ENCODE data around the gene PRLH. TPM values are rescaled to one million over a fixed set of nuclear protein-coding genes. Genes with fewer than 3 reads are reported as not detected.

The PRLH gene
- total RNA-seq, 1 donor from 2014 or later: not detected

DNA sequence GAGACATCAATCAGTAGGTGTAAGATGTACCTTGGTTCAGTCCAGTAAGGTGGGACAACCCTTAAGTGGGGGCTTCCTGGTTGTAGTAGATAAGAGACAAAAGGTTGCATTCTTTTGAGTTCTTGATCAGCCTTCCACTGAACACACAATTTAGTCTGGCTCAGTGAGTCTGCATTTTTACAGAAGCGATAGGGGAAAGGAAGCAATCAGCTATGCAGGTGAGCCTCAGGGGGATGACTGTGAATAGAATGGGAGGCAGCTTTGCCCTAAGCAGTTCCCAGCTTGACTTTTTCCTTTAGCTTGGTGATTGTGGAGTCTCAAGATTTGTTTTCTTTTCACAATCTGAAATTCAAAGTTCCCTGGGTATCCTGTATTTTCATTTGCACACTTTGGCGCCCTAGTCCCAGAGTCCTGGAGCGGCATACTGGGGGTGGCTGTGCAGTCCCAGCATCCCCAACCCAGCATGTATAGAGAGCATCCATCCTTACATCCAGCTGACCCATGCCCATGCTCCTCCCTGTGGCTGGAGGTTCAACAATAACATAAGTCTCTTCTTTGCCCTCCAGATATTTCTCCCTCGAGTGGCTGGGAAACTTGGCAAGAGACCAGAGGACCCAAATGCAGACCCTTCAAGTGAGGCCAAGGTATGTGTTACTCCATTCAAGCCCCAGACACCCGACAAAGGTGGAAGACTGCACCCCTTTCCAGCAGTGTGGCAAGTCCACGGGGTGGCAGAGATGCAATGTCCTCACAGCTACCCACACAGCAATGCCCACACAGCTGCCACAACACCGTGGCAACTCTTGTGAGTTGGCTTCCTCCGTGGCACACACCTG is 20.1 kb upstream of the PRLH start:
- FAIRE-seq (no peak), DNase-seq (ENCODE audit: low read depth) (no peak)
- Mint-ChIP-seq H3K4me1 (ENCODE audit: low read depth, unreplicated experiment) (no peaks in the 10 kb centered on the region), H3K36me3 (ENCODE audit: low read depth, unreplicated experiment) (peaks cover 20% of the 10 kb centered on the region), H3K27ac (ENCODE audit: unreplicated experiment) (no peak overlapping the region), H3K4me3 (ENCODE audit: unreplicated experiment) (peak overlapping the region; percentile 31), H3K27me3 (ENCODE audit: low read depth, unreplicated experiment) (peaks cover 13% of the 10 kb centered on the region), H3K9me3 (ENCODE audit: unreplicated experiment) (peaks cover 2% of the 10 kb centered on the region)
- Histone ChIP-seq H3K79me2 (ENCODE audit: insufficient read depth, low read length) (no peaks in the 10 kb centered on the region), H3K4me1 (ENCODE audit: insufficient read depth, low read length) (no peaks in the 10 kb centered on the region), H3K27ac (ENCODE audit: low read depth, low read length) (no peak overlapping the region), H3K4me3 (ENCODE audit: insufficient read depth, low read depth, low read length) (no peak overlapping the region), H3K36me3 (ENCODE audit: insufficient read depth, low read length) (peaks cover 35% of the 10 kb centered on the region), H3K9ac (ENCODE audit: low read length) (no peak overlapping the region), H3K27me3 (ENCODE audit: insufficient read depth, low read length) (no peaks in the 10 kb centered on the region), H3K9me3 (ENCODE audit: insufficient read depth, low read depth, low read length) (no peaks in the 10 kb centered on the region), H4K20me1 (ENCODE audit: insufficient read depth, low read length) (no peaks in the 10 kb centered on the region), H2AFZ (ENCODE audit: low read depth, low read length) (no peak overlapping the region), H3K4me2 (ENCODE audit: low read length) (no peak overlapping the region)
- no peak for TF ChIP-seq EZH2 (IDR thresholded peaks at IDR 0.05; ENCODE audit: insufficient read depth, low read length)
- TF ChIP-seq, protein P1, sequence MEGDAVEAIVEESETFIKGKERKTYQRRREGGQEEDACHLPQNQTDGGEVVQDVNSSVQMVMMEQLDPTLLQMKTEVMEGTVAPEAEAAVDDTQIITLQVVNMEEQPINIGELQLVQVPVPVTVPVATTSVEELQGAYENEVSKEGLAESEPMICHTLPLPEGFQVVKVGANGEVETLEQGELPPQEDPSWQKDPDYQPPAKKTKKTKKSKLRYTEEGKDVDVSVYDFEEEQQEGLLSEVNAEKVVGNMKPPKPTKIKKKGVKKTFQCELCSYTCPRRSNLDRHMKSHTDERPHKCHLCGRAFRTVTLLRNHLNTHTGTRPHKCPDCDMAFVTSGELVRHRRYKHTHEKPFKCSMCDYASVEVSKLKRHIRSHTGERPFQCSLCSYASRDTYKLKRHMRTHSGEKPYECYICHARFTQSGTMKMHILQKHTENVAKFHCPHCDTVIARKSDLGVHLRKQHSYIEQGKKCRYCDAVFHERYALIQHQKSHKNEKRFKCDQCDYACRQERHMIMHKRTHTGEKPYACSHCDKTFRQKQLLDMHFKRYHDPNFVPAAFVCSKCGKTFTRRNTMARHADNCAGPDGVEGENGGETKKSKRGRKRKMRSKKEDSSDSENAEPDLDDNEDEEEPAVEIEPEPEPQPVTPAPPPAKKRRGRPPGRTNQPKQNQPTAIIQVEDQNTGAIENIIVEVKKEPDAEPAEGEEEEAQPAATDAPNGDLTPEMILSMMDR (IDR thresholded peaks at IDR 0.05; ENCODE audit: insufficient read depth, low read depth, low read length): no peak

DNA sequence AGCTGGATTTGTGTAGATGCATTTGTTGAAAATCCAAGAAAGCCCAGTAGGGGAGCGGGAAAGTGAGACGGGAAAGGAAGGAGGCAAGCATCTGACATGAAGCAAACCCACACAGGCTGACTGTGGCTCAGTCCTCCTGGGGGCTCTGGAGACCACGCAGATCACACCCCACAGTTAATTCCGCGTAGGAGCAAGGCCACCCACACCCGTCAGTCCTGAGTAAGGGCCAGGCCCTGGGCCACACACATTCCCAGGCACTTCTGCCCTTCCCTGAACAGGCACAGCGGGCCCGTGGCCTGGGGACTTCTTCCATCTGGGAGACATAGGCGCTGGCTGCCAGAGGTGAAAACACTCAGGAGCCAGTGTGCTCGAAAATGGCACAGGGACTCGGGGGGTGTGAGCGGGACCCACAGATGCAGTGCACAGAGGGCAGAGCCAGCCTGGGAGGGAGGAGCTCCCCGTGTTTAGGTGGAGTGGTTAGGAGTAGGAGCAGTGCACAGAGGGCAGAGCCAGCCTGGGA is 19.4 kb upstream of the PRLH start:
- no peak overlapping the region for H3K4me3 ChIP-seq (ENCODE audit: insufficient read depth, low read depth, low read length)
- no peak overlapping the region for H2AFZ ChIP-seq (ENCODE audit: low read depth, low read length)
- H3K4me2 ChIP-seq (ENCODE audit: low read length): no peak overlapping the region
- H3K27ac Mint-ChIP-seq (ENCODE audit: unreplicated experiment): no peak overlapping the region
- H3K4me1 ChIP-seq (ENCODE audit: insufficient read depth, low read length): no peaks in the 10 kb centered on the region
- TF ChIP-seq, protein P1 (IDR thresholded peaks at IDR 0.05; ENCODE audit: insufficient read depth, low read depth, low read length): no peak
- no peak for TF ChIP-seq EZH2 (IDR thresholded peaks at IDR 0.05; ENCODE audit: insufficient read depth, low read length)
- H3K27me3 Mint-ChIP-seq (ENCODE audit: low read depth, unreplicated experiment): peaks cover 13% of the 10 kb centered on the region
- peaks cover 2% of the 10 kb centered on the region for H3K9me3 Mint-ChIP-seq (ENCODE audit: unreplicated experiment)
- H3K9me3 ChIP-seq (ENCODE audit: insufficient read depth, low read depth, low read length): no peaks in the 10 kb centered on the region
- FAIRE-seq (no peak), DNase-seq (ENCODE audit: low read depth) (no peak)
- H3K36me3 Mint-ChIP-seq (ENCODE audit: low read depth, unreplicated experiment): peaks cover 18% of the 10 kb centered on the region
- no peak overlapping the region for H3K27ac ChIP-seq (ENCODE audit: low read depth, low read length)
- peaks cover 39% of the 10 kb centered on the region for H3K36me3 ChIP-seq (ENCODE audit: insufficient read depth, low read length)
- peak overlapping the region; percentile 31 for H3K4me3 Mint-ChIP-seq (ENCODE audit: unreplicated experiment)
- no peak overlapping the region for H3K9ac ChIP-seq (ENCODE audit: low read length)
- no peaks in the 10 kb centered on the region for H3K79me2 ChIP-seq (ENCODE audit: insufficient read depth, low read length)
- no peaks in the 10 kb centered on the region for H4K20me1 ChIP-seq (ENCODE audit: insufficient read depth, low read length)
- H3K4me1 Mint-ChIP-seq (ENCODE audit: low read depth, unreplicated experiment): no peaks in the 10 kb centered on the region
- H3K27me3 ChIP-seq (ENCODE audit: insufficient read depth, low read length): no peaks in the 10 kb centered on the region
